CD14-positive monocyte (primary cell): ENCODE measurements around the gene IGFBP2. TPM values are rescaled to one million over a fixed set of nuclear protein-coding genes. Genes with fewer than 3 reads are reported as not detected.

ENCODE experiments used
- DNase-seq, 3 donors: peaks; one replicate each; pipeline ENCODE4 v3.0.0-alpha.2; 2011 to 2022
- H2AFZ ChIP-seq: 2 replicates; pipeline ENCODE4 v1.6.0; 2012; ENCODE audit warnings: mild to moderate bottlenecking, low read depth, low read length, inconsistent platforms; ENCODE audit not compliant: insufficient read depth, poor library complexity, severe bottlenecking
- H3K27ac ChIP-seq, 2 donors: 1 replicate in 1 of 2; 2 replicates in 1 of 2; pipeline ENCODE4 v1.5.1; 2012 to 2013; ENCODE audit warnings: low read length in 2 of 2, control low read depth in 1 of 2, inconsistent platforms in 1 of 2, low read depth in 1 of 2, mild to moderate bottlenecking in 1 of 2
- H3K27me3 ChIP-seq, 2 donors: one replicate each; pipeline versions ENCODE4 v1.6.0 to v1.6.1; 2011 to 2013; ENCODE audit warnings: low read length in 2 of 2; ENCODE audit not compliant: control insufficient read depth in 2 of 2, insufficient read depth in 2 of 2
- H3K36me3 ChIP-seq, 2 donors: replicated peaks in 1 of 2; 1 replicate in 1 of 2; 2 replicates in 1 of 2; pipeline versions ENCODE4 v1.5.1 to v1.6.1; 2012 to 2013; ENCODE audit warnings: low read length in 2 of 2, control low read depth in 1 of 2, inconsistent platforms in 1 of 2, mild to moderate bottlenecking in 1 of 2; ENCODE audit not compliant: insufficient read depth in 2 of 2, control insufficient read depth in 1 of 2
- H3K4me1 ChIP-seq, 2 donors: 1 replicate in 1 of 2; 2 replicates in 1 of 2; pipeline versions ENCODE4 v1.5.1 to v1.6.1; 2012 to 2013; ENCODE audit warnings: low read length in 2 of 2, control low read depth in 1 of 2, inconsistent platforms in 1 of 2, mild to moderate bottlenecking in 1 of 2, moderate library complexity in 1 of 2; ENCODE audit not compliant: insufficient read depth in 2 of 2, control insufficient read depth in 1 of 2
- H3K4me2 ChIP-seq: replicated peaks from 2 replicates; pipeline ENCODE3; 2012; ENCODE audit warnings: low read length, moderate library complexity, mild to moderate bottlenecking; ENCODE audit not compliant: poor library complexity, severe bottlenecking; ENCODE audit errors: extremely low read depth
- H3K4me3 ChIP-seq, 3 experiments: fragments of 200-600 bp in 1 of 3; sonication (generic) in 1 of 3; replicated peaks in 1 of 3; 1 replicate in 2 of 3; 2 replicates in 1 of 3; pipeline ENCODE4 v1.5.1; 2011 to 2013; ENCODE audit warnings: low read length in 3 of 3, mild to moderate bottlenecking in 3 of 3, control low read depth in 2 of 3, low read depth in 2 of 3, inconsistent platforms in 1 of 3, moderate library complexity in 1 of 3
- H3K79me2 ChIP-seq: 2 replicates; pipeline ENCODE4 v1.6.0; 2012; ENCODE audit warnings: mild to moderate bottlenecking, control low read depth, inconsistent platforms, low read length, moderate library complexity; ENCODE audit not compliant: insufficient read depth
- H3K9ac ChIP-seq: 2 replicates; pipeline ENCODE4 v1.6.0; 2017; ENCODE audit warnings: low read length, mild to moderate bottlenecking; ENCODE audit not compliant: insufficient read depth, poor library complexity, severe bottlenecking
- H3K9me3 ChIP-seq, 2 donors: replicated peaks in 1 of 2; 1 replicate in 1 of 2; 2 replicates in 1 of 2; pipeline versions ENCODE4 v1.5.1 to v1.6.1; 2012 to 2013; ENCODE audit warnings: low read length in 2 of 2, control low read depth in 1 of 2; ENCODE audit not compliant: control insufficient read depth in 1 of 2, insufficient read depth in 1 of 2
- H4K20me1 ChIP-seq: 2 replicates; pipeline ENCODE4 v1.6.0; 2012; ENCODE audit warnings: mild to moderate bottlenecking, low read length, control low read depth, moderate library complexity; ENCODE audit not compliant: insufficient read depth
- H3K27ac Mint-ChIP-seq, 7 donors: one replicate each; pipeline ENCODE4 v1.8.0; 2020; ENCODE audit warnings: mild to moderate bottlenecking in 7 of 7, mixed read lengths in 7 of 7, moderate library complexity in 6 of 7, inconsistent platforms in 2 of 7
- H3K27me3 Mint-ChIP-seq, 3 donors: one replicate each; pipeline ENCODE4 v1.8.0; 2021 to 2022; ENCODE audit warnings: low read depth in 3 of 3, mild to moderate bottlenecking in 3 of 3, mixed read lengths in 3 of 3, moderate library complexity in 3 of 3, inconsistent platforms in 1 of 3
- H3K36me3 Mint-ChIP-seq, 2 donors: one replicate each; pipeline ENCODE4 v1.8.0; 2020; ENCODE audit warnings: mixed read lengths in 2 of 2, inconsistent platforms in 1 of 2, mild to moderate bottlenecking in 1 of 2
- H3K4me1 Mint-ChIP-seq: one replicate; pipeline ENCODE4 v1.8.0; 2020; ENCODE audit warnings: mild to moderate bottlenecking, mixed read lengths
- H3K4me3 Mint-ChIP-seq, 2 donors: one replicate each; pipeline ENCODE4 v1.8.0; 2020; ENCODE audit warnings: mild to moderate bottlenecking in 2 of 2, mixed read lengths in 2 of 2, moderate library complexity in 1 of 2
- H3K9me3 Mint-ChIP-seq, 7 donors: one replicate each; pipeline ENCODE4 v1.8.0; 2020 to 2022; ENCODE audit warnings: mixed read lengths in 7 of 7, mild to moderate bottlenecking in 6 of 7, moderate library complexity in 6 of 7, inconsistent platforms in 2 of 7
- WGBS: methylation state at CpG from one replicate; pipeline ENCODE4 v1.1.5; 2013; ENCODE audit warnings: missing lambda C conversion rate; ENCODE audit not compliant: insufficient coverage; 5-methylcytosine and 5-hydroxymethylcytosine counted together
- intact Hi-C, 2 donors: fragments of 100-400 bp; cut with micrococcal nuclease; formaldehyde crosslinking; loops; one replicate each; pipeline versions ENCODE4 v1.15.0 to v1.15.1; 2023
- polyA plus RNA-seq, 3 donors: library from polyadenylated mRNA; depleted of rRNA in 1 of 3; unstranded in 2 of 3; stranded (reverse) in 1 of 3; fragments of 300-500 nt in 2 of 3; fragments of >200 nt in 1 of 3; fragmentation: Illumina TruSeq in 2 of 3; gene quantifications; 1 replicate in 2 of 3; 2 replicates in 1 of 3; pipeline ENCODE4 v1.2.3, GENCODE V29; 2012 to 2021
- TF ChIP-seq, protein P1 (sequence below): fragments of 200-600 bp; IDR thresholded peaks from one replicate; pipeline ENCODE4 v1.8.0; 2022; ENCODE audit warnings: antibody characterized with exemption, mild to moderate bottlenecking

IGFBP2 gene
- polyA plus RNA-seq, 3 donors, result 1.6 TPM; not detected in 2

DNA sequence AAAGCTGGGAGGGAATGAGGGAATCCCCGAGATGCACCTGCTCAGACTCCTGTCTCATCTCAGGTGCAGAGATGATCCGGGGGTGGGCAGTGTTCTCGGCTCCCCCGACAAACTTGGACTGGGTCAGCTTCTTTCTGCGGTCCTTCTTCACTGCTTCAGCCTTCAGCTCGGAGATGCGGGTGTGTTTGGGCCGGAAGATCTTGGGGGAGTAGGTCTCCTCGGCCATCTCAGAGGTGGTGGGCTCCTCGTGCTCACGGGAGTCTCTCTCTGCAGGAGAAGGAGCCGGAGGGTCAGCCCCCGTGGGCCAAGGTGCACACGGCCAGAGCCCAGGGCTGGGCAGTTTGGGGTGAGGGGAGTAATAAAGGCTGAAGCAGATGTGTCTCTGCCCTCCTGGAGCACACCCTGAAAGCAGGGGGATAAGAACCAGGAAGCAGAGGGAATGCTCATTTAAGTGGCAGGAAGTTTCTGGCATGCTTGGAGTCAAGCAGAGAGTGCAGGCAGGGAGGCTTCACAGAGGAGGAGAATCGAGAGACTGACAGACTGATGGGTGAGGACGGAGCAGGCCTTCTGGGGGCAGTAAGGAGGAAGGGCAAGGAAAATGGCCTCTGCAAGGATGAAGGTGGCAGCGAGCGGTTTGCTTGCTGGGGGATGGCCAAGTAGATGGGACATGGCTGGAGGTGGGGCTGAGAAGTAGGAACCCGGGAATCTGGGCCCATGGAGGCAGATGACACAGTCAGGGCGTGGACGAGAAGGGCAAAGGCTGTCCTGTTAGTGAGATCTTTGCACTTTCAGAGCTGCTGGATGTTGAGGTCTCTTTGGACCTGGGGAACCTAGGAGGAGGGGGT lies 45.8 kb downstream of the IGFBP2 start:
- Mint-ChIP-seq H3K4me1 (peaks cover 9% of the 10 kb centered on the region), H3K4me3 (peak overlapping the region in 1 of 2 donors; percentile 7), H3K36me3 (no peaks in the 10 kb centered on the region), H3K27me3 (peaks cover 7 to 14% (median 14%) of the 10 kb centered on the region in 3 donors), H3K27ac (no peak overlapping the region), H3K9me3 (no peaks in the 10 kb centered on the region)
- DNase-seq, result no peak
- no peak overlapping the region for H2AFZ ChIP-seq
- no peak overlapping the region for H3K9ac ChIP-seq
- TF ChIP-seq, protein P1, sequence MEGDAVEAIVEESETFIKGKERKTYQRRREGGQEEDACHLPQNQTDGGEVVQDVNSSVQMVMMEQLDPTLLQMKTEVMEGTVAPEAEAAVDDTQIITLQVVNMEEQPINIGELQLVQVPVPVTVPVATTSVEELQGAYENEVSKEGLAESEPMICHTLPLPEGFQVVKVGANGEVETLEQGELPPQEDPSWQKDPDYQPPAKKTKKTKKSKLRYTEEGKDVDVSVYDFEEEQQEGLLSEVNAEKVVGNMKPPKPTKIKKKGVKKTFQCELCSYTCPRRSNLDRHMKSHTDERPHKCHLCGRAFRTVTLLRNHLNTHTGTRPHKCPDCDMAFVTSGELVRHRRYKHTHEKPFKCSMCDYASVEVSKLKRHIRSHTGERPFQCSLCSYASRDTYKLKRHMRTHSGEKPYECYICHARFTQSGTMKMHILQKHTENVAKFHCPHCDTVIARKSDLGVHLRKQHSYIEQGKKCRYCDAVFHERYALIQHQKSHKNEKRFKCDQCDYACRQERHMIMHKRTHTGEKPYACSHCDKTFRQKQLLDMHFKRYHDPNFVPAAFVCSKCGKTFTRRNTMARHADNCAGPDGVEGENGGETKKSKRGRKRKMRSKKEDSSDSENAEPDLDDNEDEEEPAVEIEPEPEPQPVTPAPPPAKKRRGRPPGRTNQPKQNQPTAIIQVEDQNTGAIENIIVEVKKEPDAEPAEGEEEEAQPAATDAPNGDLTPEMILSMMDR, result no peak
- no peaks in the 10 kb centered on the region for H3K27me3 ChIP-seq
- H3K4me2 ChIP-seq, result no peak overlapping the region
- WGBS, result 95% methylated on average over 19 of the region's 21 CpGs
- H3K79me2 ChIP-seq, result no peaks in the 10 kb centered on the region
- peaks cover 3 to 6% of the 10 kb centered on the region in 2 donors for H3K4me1 ChIP-seq
- intact Hi-C loops, result no loop called here
- no peaks in the 10 kb centered on the region for H3K9me3 ChIP-seq
- H3K36me3 ChIP-seq, result no peaks in the 10 kb centered on the region
- H3K4me3 ChIP-seq, result no peak overlapping the region
- H3K27ac ChIP-seq, result no peak overlapping the region
- H4K20me1 ChIP-seq, result no peaks in the 10 kb centered on the region

GRCh38 chr2:216679658-216680024 lies 46.4 kb downstream of the IGFBP2 start:
- H3K27ac ChIP-seq, result no peak overlapping the region
- no peaks in the 10 kb centered on the region for H3K9me3 ChIP-seq
- H3K9ac ChIP-seq, result no peak overlapping the region
- no peaks in the 10 kb centered on the region for H3K9me3 Mint-ChIP-seq
- peaks cover 6 to 13% (median 10%) of the 10 kb centered on the region in 3 donors for H3K27me3 Mint-ChIP-seq
- H4K20me1 ChIP-seq, result no peaks in the 10 kb centered on the region
- no peaks in the 10 kb centered on the region for H3K36me3 Mint-ChIP-seq
- no peaks in the 10 kb centered on the region for H3K36me3 ChIP-seq
- H3K27ac Mint-ChIP-seq, result no peak overlapping the region
- intact Hi-C loops, result loop anchor here (5.0 to 10.0 kb wide), 3 partner anchors 485 to 1033 kb away; no protein-coding TSS in a partner anchor
- H3K4me2 ChIP-seq, result no peak overlapping the region
- no peaks in the 10 kb centered on the region for H3K27me3 ChIP-seq
- peaks cover 6 to 10% of the 10 kb centered on the region in 2 donors for H3K4me1 ChIP-seq
- H3K4me3 Mint-ChIP-seq, result no peak overlapping the region
- no peaks in the 10 kb centered on the region for H3K79me2 ChIP-seq
- H3K4me3 ChIP-seq, result no peak overlapping the region
- H3K4me1 Mint-ChIP-seq, result peaks cover 13% of the 10 kb centered on the region
- no peak for DNase-seq
- no peak overlapping the region for H2AFZ ChIP-seq
- TF ChIP-seq, protein P1, result no peak
- 100% methylated on average over 6 of the region's 14 CpGs for WGBS
